GM12892 (cell line): ENCODE data around the gene FRMPD4.

Experiments
- POLR2A ChIP-seq: IDR thresholded peaks from 2 replicates; pipeline ENCODE4 v1.6.1; 2011; ENCODE audit warnings: low read depth, low read length, control low read depth
- POLR2AphosphoS5 ChIP-seq: IDR thresholded peaks from 2 replicates; pipeline ENCODE4 v1.6.1; 2011; ENCODE audit warnings: low read depth, low read length, control low read depth
- TAF1 ChIP-seq: IDR thresholded peaks from 2 replicates; pipeline ENCODE4 v1.6.1; 2011; ENCODE audit warnings: low read depth, mild to moderate bottlenecking, control low read depth, low read length, borderline replicate concordance

DNA sequence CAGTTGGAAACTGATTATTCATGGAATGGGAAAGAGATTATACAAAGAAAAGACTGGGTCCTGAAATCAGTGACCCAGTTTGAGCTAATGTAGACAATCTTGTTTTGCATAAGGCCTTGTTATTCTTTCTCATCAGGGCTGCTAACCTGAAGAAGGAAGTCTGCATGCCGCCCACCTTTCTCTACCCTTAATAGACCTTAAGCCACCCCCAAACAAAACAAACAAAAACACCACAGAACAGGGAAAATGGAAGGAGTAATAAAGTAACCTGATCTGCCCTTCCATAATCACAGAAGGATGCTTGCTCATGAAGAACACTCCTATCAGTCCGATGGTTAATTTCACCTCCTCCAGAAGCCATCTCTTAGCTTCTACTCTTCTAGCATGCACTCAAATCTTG, 288.1 kb downstream of the FRMPD4 start:
- no peak for TF ChIP-seq POLR2AphosphoS5
- TF ChIP-seq TAF1 = no peak
- no peak for TF ChIP-seq POLR2A
